HT-29 (cell line): ENCODE data around the gene PCDH15. TPM values are rescaled to one million over a fixed set of nuclear protein-coding genes. Genes with fewer than 3 reads are reported as not detected.

Source experiments
- DNase-seq: peaks from one replicate; pipeline ENCODE4 v3.0.0-alpha.2; 2015; ENCODE audit warnings: low spot score
- total RNA-seq: library from RNA; depleted of rRNA; stranded (reverse); fragments of >200 nt; shearing (Covaris generic); gene quantifications from 2 replicates; pipeline ENCODE4 v1.2.3, GENCODE V29; 2014

Gene PCDH15
- total RNA-seq, 1 experiment from 2014 or later, result not detected

GRCh38 chr10:54708591-54708990, 92.4 kb downstream of the PCDH15 start:
- no peak for DNase-seq

GRCh38 chr10:54708021-54708420, 93.0 kb downstream of the PCDH15 start:
- no peak for DNase-seq

GRCh38 chr10:54702583-54703485, 98.2 kb downstream of the PCDH15 start:
- DNase-seq, result no peak

- no peak for DNase-seq
Measured at GRCh38 chr10:54691331-54691730, 109.7 kb downstream of the PCDH15 start.

- DNase-seq, result no peak
Measured at GRCh38 chr10:54682554-54682953, 118.5 kb downstream of the PCDH15 start.

- DNase-seq, result no peak
Measured at GRCh38 chr10:54681136-54681535, 119.9 kb downstream of the PCDH15 start.

GRCh38 chr10:54667136-54667535, 133.9 kb downstream of the PCDH15 start:
- no peak for DNase-seq

GRCh38 chr10:54666192-54666591, 134.8 kb downstream of the PCDH15 start:
- DNase-seq, result no peak

- DNase-seq, result no peak
Measured at GRCh38 chr10:54665095-54665494, 135.9 kb downstream of the PCDH15 start.

- no peak for DNase-seq
Measured at GRCh38 chr10:54660397-54660796, 140.6 kb downstream of the PCDH15 start.

GRCh38 chr10:54656643-54657042, 144.4 kb downstream of the PCDH15 start:
- DNase-seq, result no peak

GRCh38 chr10:54653518-54653917, 147.5 kb downstream of the PCDH15 start:
- no peak for DNase-seq

GRCh38 chr10:54650547-54650946, 150.5 kb downstream of the PCDH15 start:
- DNase-seq, result no peak

- DNase-seq, result no peak
Measured at GRCh38 chr10:54622017-54622416, 179.0 kb downstream of the PCDH15 start.

- no peak for DNase-seq
Measured at GRCh38 chr10:54620352-54620751, 180.7 kb downstream of the PCDH15 start.

- DNase-seq, result no peak
Measured at GRCh38 chr10:54614072-54614471, 187.0 kb downstream of the PCDH15 start.

- no peak for DNase-seq
Measured at GRCh38 chr10:54613162-54613561, 187.9 kb downstream of the PCDH15 start.

GRCh38 chr10:54609423-54609822, 191.6 kb downstream of the PCDH15 start:
- DNase-seq, result no peak

GRCh38 chr10:54607983-54608382, 193.0 kb downstream of the PCDH15 start:
- DNase-seq, result no peak

- DNase-seq, result no peak
Measured at GRCh38 chr10:54594289-54594688, 206.7 kb downstream of the PCDH15 start.

- no peak for DNase-seq
Measured at GRCh38 chr10:54587971-54588370, 213.1 kb downstream of the PCDH15 start.

- no peak for DNase-seq
Measured at GRCh38 chr10:54585572-54585971, 215.5 kb downstream of the PCDH15 start.

GRCh38 chr10:54577682-54578081, 223.3 kb downstream of the PCDH15 start:
- DNase-seq, result no peak
